ENCODE data around the gene TEPSIN. TPM values are rescaled to one million over a fixed set of nuclear protein-coding genes. Genes with fewer than 3 reads are reported as not detected.

TEPSIN gene
- total RNA-seq, 1 experiment from 2014 or later: 38.8 TPM

- no peak overlapping the region for H4K5ac ChIP-seq (ENCODE audit: insufficient read length, low read depth, low read length)
- TF ChIP-seq CTCF (conservative IDR thresholded peaks at IDR 0.05): no peak
Measured at GRCh38 chr17:81196505-81197408, 42.1 kb downstream of the TEPSIN start.

More at GRCh38 chr17:81196505-81197408, 42.1 kb downstream of the TEPSIN start:
- Histone ChIP-seq H3K18ac (ENCODE audit: insufficient read length, low read depth, low read length) (no peak overlapping the region), H3K79me2 (ENCODE audit: insufficient read depth, low read length) (no peaks in the 10 kb centered on the region), H2BK20ac (ENCODE audit: low read depth, low read length, poor library complexity, severe bottlenecking) (no peak overlapping the region), H3K9me3 (ENCODE audit: control insufficient read depth, low read depth, low read length) (no peaks in the 10 kb centered on the region), H3K4me2 (ENCODE audit: insufficient read depth, insufficient read length, low read length) (no peak overlapping the region), H3K23me2 (ENCODE audit: insufficient read length, low read depth, low read length, poor library complexity, severe bottlenecking) (no peaks in the 10 kb centered on the region), H2BK15ac (ENCODE audit: low read depth, low read length) (no peak overlapping the region), H4K8ac (replicated peaks; ENCODE audit: insufficient read length, low read depth, low read length) (no peak overlapping the region), H3K27me3 (ENCODE audit: insufficient read depth, low read length) (no peaks in the 10 kb centered on the region), H3K56ac (ENCODE audit: insufficient read length, low read depth, low read length) (no peak overlapping the region), H3K14ac (ENCODE audit: insufficient read depth, low read length) (no peak overlapping the region), H2AK5ac (ENCODE audit: insufficient read length, low read length) (no peak overlapping the region), H3K4ac (ENCODE audit: low read depth, low read length) (no peak overlapping the region), H3K4me1 (ENCODE audit: insufficient read depth, low read length) (no peaks in the 10 kb centered on the region), H2BK120ac (ENCODE audit: low read depth, low read length, poor library complexity, severe bottlenecking) (no peak overlapping the region), H3K9ac (ENCODE audit: extremely low read depth, insufficient read length, low read length) (no peak overlapping the region), H3K27ac (ENCODE audit: insufficient read length, low read depth, low read length) (no peak overlapping the region), H4K20me1 (ENCODE audit: control insufficient read depth, insufficient read depth, insufficient read length) (no peaks in the 10 kb centered on the region), H3K79me1 (ENCODE audit: insufficient read depth, low read depth, low read length, poor library complexity, severe bottlenecking) (no peaks in the 10 kb centered on the region), H2BK5ac (ENCODE audit: insufficient read length, low read length) (no peak overlapping the region), H2BK12ac (ENCODE audit: insufficient read length, low read depth, low read length) (no peak overlapping the region), H2AFZ (ENCODE audit: low read length) (no peak overlapping the region), H3T11ph (ENCODE audit: low read length) (no peak overlapping the region), H3K23ac (ENCODE audit: insufficient read length, low read depth, low read length) (no peak overlapping the region), H4K91ac (ENCODE audit: insufficient read length, low read depth, low read length) (no peak overlapping the region)
- no peaks in the 10 kb centered on the region for H3K27me3 Mint-ChIP-seq (ENCODE audit: low read depth)
- no CpG with 5 or more reads among the region's 45 CpGs for WGBS (ENCODE audit: extremely low coverage, insufficient read length, low lambda C conversion rate)
- no peaks in the 10 kb centered on the region for H3K9me3 Mint-ChIP-seq
- peaks cover 0 to 17% (median 13%) of the 10 kb centered on the region in 3 experiments; a peak in 5 of 7 replicates for H3K36me3 Mint-ChIP-seq (ENCODE audit: insufficient read depth in 1 of 3, low read depth in 3 of 3)
- H3K4me1 Mint-ChIP-seq: peaks cover 3% of the 10 kb centered on the region in 2 experiments; a peak in 2 of 4 replicates
- H3K27ac Mint-ChIP-seq: no peak overlapping the region
- H3K4me3 Mint-ChIP-seq: no peak overlapping the region
- no peak for DNase-seq
